GM21723 (cell line): Measurements from ENCODE around the gene VWA3B.
A peak's percentile ranks its signal among the peaks of the same experiment; 100 is the strongest.
"Not testable (repeated sequence)": the region's sequence is repeated elsewhere in the genome, so short reads cannot be mapped to it uniquely, and the experiment has no call there.

Experiments
- ATAC-seq: cut with Tn5 transposase; IDR thresholded peaks from one replicate; pipeline ENCODE4 v1.9.1; 2021; ENCODE audit warnings: mild to moderate bottlenecking, moderate library complexity; ENCODE audit not compliant: unreplicated experiment

VWA3B gene

GRCh38 chr2:98086491-98087446, at the start of gene VWA3B:
TSS of gene VWA3B (plus strand) at chr2:98087167. CDS start at chr2:98093093, 5,926 bp downstream.
- peak; percentile 79 for ATAC-seq

GRCh38 chr2:98037206-98037605, 49.8 kb upstream of the VWA3B start:
- no peak for ATAC-seq

- ATAC-seq = no peak
These were observed 49.2 kb upstream of the VWA3B start for GRCh38 chr2:98037666-98038336.

- no peak for ATAC-seq
These were observed 47.7 kb upstream of the VWA3B start for GRCh38 chr2:98039085-98039756.

GRCh38 chr2:98040331-98040939, 46.5 kb upstream of the VWA3B start:
- ATAC-seq = no peak

- ATAC-seq = no peak
These were observed 43.9 kb upstream of the VWA3B start for GRCh38 chr2:98043101-98043500.

GRCh38 chr2:98044730-98045129, 42.2 kb upstream of the VWA3B start:
- not testable (repeated sequence) for ATAC-seq

- no peak for ATAC-seq
These were observed 36.9 kb upstream of the VWA3B start for GRCh38 chr2:98050070-98050469.

- no peak for ATAC-seq
These were observed 28.6 kb upstream of the VWA3B start for GRCh38 chr2:98058191-98058975.

GRCh38 chr2:98060277-98060676, 26.7 kb upstream of the VWA3B start:
- ATAC-seq = no peak

- ATAC-seq = no peak
These were observed 23.6 kb upstream of the VWA3B start for GRCh38 chr2:98063291-98063854.

GRCh38 chr2:98065808-98066207, 21.2 kb upstream of the VWA3B start:
- ATAC-seq = no peak

GRCh38 chr2:98067160-98067559, 19.8 kb upstream of the VWA3B start:
- no peak for ATAC-seq

GRCh38 chr2:98070081-98070480, 16.9 kb upstream of the VWA3B start:
- ATAC-seq = no peak

- no peak for ATAC-seq
These were observed 14.5 kb upstream of the VWA3B start for GRCh38 chr2:98072442-98072841.

- no peak for ATAC-seq
These were observed 8.3 kb upstream of the VWA3B start for GRCh38 chr2:98078701-98079100.

GRCh38 chr2:98084151-98084868, 2.7 kb upstream of the VWA3B start:
- no peak for ATAC-seq

GRCh38 chr2:98084869-98085238, 2.1 kb upstream of the VWA3B start:
- no peak for ATAC-seq

GRCh38 chr2:98085649-98086048, 1.3 kb upstream of the VWA3B start:
- no peak for ATAC-seq
